ENCODE results near the gene EPC1.

DNA sequence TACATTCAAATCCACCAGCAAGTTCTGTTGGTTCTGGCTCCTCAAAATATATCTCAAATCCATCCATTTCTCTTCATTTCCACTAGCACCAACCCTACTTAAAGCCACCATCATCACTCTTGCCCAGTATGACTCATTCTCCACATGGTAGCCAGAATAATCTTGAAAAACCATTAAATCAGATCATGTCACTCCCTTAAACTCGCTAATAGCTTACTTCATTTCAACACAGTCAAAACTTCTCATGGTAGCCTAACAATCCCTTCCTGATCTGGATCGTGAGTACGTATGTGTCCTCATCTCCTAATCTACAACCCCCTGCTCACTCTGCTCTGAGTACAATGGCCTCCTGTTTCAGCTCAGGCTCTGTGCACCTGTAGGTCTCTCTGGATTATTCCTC, 8.7 kb downstream of the EPC1 start:
- TF ChIP-seq CTCF (IDR thresholded peaks at IDR 0.05) (no peak), POLR2A (IDR thresholded peaks at IDR 0.05) (no peak)
